NB4 (cell line): ENCODE data around the gene SAMD13.
A peak's percentile ranks its signal among the peaks of the same experiment; 100 is the strongest.

Experiments used
- DNase-seq: peaks from one replicate; pipeline ENCODE4 v3.0.0; 2010; ENCODE audit warnings: low read depth
- H3K4me3 ChIP-seq: one replicate; pipeline ENCODE4 v1.5.1; 2011; ENCODE audit warnings: mild to moderate bottlenecking, low read depth, low read length, moderate library complexity
- MYC ChIP-seq: IDR thresholded peaks from 2 replicates; pipeline ENCODE4 v1.6.1; 2011; ENCODE audit warnings: low read depth, low read length
- POLR2A ChIP-seq: IDR thresholded peaks from 2 replicates; pipeline ENCODE4 v1.6.1; 2011; ENCODE audit warnings: mild to moderate bottlenecking; ENCODE audit not compliant: insufficient read length; ENCODE audit errors: extremely low read depth
- TF ChIP-seq, protein P1 (sequence below): IDR thresholded peaks from 2 replicates; pipeline ENCODE4 v1.6.1; 2011; ENCODE audit warnings: low read depth, low read length
- TF ChIP-seq, protein P2 (sequence below): IDR thresholded peaks from one replicate; pipeline ENCODE4 v1.5.1; 2012; ENCODE audit warnings: low read depth, low read length

Gene SAMD13

DNA sequence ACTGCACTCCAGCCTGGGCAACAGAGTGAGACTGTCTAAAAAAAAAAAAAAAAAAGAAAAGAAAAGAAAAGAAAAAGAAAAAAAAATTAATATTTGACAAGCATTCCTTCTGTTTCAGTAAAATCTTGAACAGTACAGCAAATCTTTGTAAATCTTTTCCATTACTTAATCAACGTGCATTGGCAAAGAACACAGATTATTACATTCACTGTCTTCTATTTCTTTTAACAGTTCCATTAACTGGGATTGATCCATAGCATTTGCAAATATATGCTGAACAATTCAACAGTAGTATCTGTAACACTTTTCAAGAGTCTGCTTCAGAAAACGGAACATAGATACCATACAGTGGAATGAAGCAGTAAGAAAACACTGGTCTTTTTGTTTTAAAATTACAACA is 9.8 kb downstream of the SAMD13 start:
- no peak for DNase-seq
- TF ChIP-seq, protein P1, sequence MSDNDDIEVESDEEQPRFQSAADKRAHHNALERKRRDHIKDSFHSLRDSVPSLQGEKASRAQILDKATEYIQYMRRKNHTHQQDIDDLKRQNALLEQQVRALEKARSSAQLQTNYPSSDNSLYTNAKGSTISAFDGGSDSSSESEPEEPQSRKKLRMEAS: no peak
- TF ChIP-seq POLR2A: no peak
- TF ChIP-seq, protein P2, sequence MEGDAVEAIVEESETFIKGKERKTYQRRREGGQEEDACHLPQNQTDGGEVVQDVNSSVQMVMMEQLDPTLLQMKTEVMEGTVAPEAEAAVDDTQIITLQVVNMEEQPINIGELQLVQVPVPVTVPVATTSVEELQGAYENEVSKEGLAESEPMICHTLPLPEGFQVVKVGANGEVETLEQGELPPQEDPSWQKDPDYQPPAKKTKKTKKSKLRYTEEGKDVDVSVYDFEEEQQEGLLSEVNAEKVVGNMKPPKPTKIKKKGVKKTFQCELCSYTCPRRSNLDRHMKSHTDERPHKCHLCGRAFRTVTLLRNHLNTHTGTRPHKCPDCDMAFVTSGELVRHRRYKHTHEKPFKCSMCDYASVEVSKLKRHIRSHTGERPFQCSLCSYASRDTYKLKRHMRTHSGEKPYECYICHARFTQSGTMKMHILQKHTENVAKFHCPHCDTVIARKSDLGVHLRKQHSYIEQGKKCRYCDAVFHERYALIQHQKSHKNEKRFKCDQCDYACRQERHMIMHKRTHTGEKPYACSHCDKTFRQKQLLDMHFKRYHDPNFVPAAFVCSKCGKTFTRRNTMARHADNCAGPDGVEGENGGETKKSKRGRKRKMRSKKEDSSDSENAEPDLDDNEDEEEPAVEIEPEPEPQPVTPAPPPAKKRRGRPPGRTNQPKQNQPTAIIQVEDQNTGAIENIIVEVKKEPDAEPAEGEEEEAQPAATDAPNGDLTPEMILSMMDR: no peak
- TF ChIP-seq MYC: no peak

DNA sequence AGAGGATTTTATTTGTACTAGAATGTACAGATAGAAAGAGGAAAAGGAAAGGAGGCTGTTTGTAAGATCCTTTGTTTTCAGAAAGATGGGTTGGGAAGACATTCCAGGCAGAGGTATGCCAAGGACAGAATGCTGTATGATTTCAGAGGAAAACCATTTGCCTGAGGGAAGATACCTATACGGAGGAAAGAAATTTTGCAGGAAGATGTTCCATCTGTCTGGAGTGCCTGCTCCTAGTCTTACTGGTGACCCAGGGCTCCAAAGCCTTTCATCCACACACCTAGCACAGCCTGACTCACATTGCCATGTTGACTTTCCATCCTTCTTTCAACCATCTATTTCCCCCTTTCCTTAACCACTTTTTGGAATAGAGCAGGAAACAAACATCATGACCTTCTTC is 18.2 kb downstream of the SAMD13 start:
- H3K4me3 ChIP-seq: no peak overlapping the region
- no peak for DNase-seq
- TF ChIP-seq POLR2A (no peak), MYC (no peak)
- TF ChIP-seq, protein P2: no peak
- TF ChIP-seq, protein P1: no peak

More for the DNA sequence above, 9.8 kb downstream of the SAMD13 start:
- no peak overlapping the region for H3K4me3 ChIP-seq

DNA sequence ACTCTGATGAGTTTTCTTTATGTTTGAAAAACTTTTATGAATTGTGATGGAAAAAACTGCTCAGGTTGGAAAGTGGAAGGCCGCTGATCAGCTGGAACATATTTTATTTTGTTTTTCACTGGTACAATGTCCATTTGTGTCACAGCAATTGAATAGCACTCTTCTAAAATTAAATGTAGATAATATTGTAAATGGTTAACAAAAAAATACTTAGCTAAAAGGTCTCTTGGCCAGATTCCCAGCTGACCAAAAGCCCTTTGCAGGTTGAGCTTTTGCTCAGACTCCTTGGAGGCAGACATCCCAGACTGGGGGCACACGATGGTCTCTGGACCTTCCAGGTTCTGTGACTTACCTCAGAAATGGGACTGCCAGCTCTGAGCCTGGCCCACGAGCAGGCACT is 26.3 kb downstream of the SAMD13 start:
- no peak overlapping the region for H3K4me3 ChIP-seq
- TF ChIP-seq, protein P1: no peak
- TF ChIP-seq, protein P2: no peak
- no peak for TF ChIP-seq MYC
- TF ChIP-seq POLR2A: no peak
- DNase-seq: no peak

DNA sequence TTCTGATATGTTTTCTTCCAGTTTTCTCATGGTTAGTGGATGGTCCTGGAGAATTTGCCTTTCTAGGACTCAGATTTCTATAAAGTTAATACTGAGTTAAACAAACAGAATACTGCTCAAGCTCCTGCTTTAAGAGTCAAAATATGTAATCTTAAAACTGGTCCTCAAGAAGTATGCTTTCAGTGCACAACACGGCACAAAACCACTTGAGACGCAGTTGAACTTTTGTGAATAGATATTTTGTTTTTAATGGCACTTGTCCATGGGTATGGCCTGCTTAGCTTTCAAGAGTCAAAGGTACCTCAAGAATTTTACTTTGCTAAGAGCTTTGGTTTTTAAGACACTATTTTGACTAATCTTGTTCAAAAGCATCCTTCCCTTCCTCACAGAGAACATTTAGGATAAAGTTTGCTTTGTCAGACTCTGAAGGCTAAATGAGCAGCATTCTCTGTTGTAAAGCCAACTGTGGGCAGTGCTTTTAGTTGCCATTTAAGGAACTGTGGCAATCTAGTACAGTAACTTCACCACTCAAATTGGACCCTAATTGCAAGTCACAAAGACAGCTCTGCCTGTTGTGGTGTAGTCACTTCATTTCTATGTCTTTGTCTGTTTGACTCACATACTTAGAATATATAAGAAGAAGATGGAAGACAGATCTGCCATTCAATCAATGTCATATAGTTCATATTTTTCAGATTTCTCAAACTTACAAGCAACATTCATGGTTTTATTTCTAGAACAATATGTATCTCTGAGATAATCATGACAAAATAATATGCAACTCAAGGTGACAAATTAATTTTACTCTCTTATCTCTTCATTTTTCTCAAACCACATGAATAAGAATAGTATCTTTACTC is 28.8 kb downstream of the SAMD13 start:
- DNase-seq: no peak
- no peak for TF ChIP-seq MYC

DNA sequence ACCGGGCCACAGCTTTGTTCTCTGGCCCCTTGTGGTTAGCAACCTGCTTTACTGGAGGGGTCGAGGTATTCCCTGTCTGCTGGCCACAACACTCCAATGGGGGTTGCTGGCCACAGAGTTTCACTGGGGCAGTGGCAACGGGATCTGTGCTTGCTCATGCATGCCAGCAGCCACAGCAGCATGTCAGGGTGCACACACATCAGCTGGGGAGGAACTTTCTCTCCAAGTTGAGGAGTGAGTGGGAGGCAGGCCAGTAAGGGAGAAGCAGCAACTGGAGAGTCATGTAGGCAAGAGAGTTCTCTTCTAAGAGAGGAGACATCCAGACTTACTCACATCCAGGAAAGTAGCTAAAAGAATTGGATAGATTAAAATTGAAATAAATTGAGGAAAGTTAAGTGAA is 38.0 kb downstream of the SAMD13 start:
- TF ChIP-seq POLR2A (no peak), MYC (no peak)
- TF ChIP-seq, protein P2: no peak
- TF ChIP-seq, protein P1: no peak
- H3K4me3 ChIP-seq: no peak overlapping the region
- DNase-seq: no peak

More for the DNA sequence above, 28.8 kb downstream of the SAMD13 start:
- H3K4me3 ChIP-seq: no peak overlapping the region

DNA sequence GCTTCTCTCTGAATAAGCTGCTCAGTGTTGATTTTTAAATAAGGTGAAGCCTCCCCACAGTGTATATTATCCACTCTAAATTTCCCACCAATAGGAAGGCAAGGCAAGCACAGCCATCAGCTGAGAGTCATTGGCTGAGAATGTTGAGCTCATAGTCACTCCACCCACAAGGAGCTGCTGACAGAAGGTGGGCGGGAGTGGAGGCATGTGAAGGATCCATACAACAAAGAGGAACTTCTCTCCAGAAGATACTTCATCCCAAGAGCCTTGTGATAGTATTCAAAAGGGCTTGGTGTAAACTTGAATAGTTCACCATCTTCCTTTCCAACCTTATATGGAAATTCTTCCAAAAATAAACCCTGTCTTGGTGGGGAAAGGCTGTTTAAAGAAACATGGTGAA is 42.8 kb downstream of the SAMD13 start:
- no peak overlapping the region for H3K4me3 ChIP-seq
- TF ChIP-seq, protein P2: no peak
- peak; percentile 24 for DNase-seq
